HepG2 (cell line): ENCODE results near the gene FLG2.
"Not testable (repeated sequence)": the region's sequence is repeated elsewhere in the genome, so short reads cannot be mapped to it uniquely, and the experiment has no call there.

Source experiments
- CEBPZ ChIP-seq: IDR thresholded peaks from 2 replicates; pipeline ENCODE4 v1.6.1; 2012; ENCODE audit warnings: low read length, improper control_type of control experiment
- RBFOX2 ChIP-seq: fragments of 200-400 bp; formaldehyde crosslinking; IDR thresholded peaks from 2 replicates; pipeline ENCODE4 v1.6.1; 2017; ENCODE audit warnings: low read depth, mild to moderate bottlenecking, low read length

- not testable (repeated sequence) for TF ChIP-seq RBFOX2, CEBPZ
Measured at GRCh38 chr1:152303139-152303872, 56.5 kb downstream of the FLG2 start.
